ENCODE results near the gene CRYAA. TPM values are rescaled to one million over a fixed set of nuclear protein-coding genes. Genes with fewer than 3 reads are reported as not detected.

CRYAA gene
- total and polyA plus RNA-seq, 7 donors: not detected

DNA sequence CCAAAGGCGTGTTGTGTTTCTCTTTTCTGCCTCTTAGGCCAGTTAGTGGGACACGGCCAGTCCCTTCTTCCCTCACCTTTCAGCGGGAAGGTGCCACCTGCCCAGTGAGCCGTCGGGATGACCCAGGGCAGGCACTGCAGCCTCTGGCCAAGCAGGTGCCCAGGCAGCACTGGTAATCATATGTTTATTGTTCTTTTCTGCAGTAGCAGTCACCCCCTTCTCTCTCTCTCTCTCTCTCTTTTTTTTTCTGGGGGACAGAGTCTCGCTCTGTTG lies 38.2 kb downstream of the CRYAA start:
- H3K36me3 ChIP-seq (ENCODE audit: insufficient read depth in 1 of 2, low read depth in 1 of 2): no peaks in the 10 kb centered on the region
- DNase-seq: peak in 1 of 2 donors; percentile 23

DNA sequence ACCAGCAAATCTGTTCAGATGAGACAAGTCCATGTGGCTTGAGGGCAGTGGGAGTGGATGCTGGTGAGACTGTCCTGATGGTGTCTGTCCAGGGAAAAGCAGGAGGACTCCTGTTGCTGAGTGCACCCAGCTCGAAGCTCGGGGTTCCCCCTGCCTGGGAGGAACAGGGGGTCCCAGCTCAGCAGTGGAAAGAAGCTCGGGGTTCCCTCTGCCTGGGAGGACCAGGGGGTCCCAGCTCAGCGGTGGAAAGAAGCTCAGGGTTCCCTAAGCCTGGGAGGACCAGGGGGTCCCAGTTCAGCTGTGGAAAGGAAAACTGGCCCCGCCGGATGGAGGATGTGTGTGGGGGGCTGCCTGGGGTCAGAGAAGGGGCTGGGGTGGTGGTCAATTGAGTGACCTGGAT lies 39.1 kb downstream of the CRYAA start:
- TF ChIP-seq, protein P1, sequence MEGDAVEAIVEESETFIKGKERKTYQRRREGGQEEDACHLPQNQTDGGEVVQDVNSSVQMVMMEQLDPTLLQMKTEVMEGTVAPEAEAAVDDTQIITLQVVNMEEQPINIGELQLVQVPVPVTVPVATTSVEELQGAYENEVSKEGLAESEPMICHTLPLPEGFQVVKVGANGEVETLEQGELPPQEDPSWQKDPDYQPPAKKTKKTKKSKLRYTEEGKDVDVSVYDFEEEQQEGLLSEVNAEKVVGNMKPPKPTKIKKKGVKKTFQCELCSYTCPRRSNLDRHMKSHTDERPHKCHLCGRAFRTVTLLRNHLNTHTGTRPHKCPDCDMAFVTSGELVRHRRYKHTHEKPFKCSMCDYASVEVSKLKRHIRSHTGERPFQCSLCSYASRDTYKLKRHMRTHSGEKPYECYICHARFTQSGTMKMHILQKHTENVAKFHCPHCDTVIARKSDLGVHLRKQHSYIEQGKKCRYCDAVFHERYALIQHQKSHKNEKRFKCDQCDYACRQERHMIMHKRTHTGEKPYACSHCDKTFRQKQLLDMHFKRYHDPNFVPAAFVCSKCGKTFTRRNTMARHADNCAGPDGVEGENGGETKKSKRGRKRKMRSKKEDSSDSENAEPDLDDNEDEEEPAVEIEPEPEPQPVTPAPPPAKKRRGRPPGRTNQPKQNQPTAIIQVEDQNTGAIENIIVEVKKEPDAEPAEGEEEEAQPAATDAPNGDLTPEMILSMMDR (IDR thresholded peaks at IDR 0.05): no peak
- no peaks in the 10 kb centered on the region for H3K36me3 ChIP-seq (ENCODE audit: insufficient read depth in 1 of 2, low read depth in 1 of 2)
- WGBS, 3 donors: 83 to 89% (median 88%) methylated on average over 6 of the region's 6 CpGs
- peak in 1 of 2 donors; percentile 22 for DNase-seq
- no peaks in the 10 kb centered on the region for H3K4me1 ChIP-seq
- no peak overlapping the region for H3K4me3 ChIP-seq
- no peak overlapping the region for H3K27ac ChIP-seq
- no peak for ATAC-seq
- peaks cover 0 to 33% (median 4%) of the 10 kb centered on the region in 3 donors for H3K27me3 ChIP-seq (ENCODE audit: insufficient read depth in 3 of 3, low read length in 2 of 3)
- intact Hi-C loops (cut with DNase I): no loop called here
- no peaks in the 10 kb centered on the region for H3K9me3 ChIP-seq

More for the DNA sequence above, 38.2 kb downstream of the CRYAA start:
- intact Hi-C loops (cut with DNase I): no loop called here
- H3K4me1 ChIP-seq: no peaks in the 10 kb centered on the region
- ATAC-seq: no peak
- TF ChIP-seq, protein P1 (IDR thresholded peaks at IDR 0.05): no peak
- 84 to 92% (median 89%) methylated on average over 6 of the region's 6 CpGs for WGBS, 3 donors
- H3K27me3 ChIP-seq (ENCODE audit: insufficient read depth in 3 of 3, low read length in 2 of 3): peaks cover 0 to 33% (median 4%) of the 10 kb centered on the region in 3 donors
- no peak overlapping the region for H3K27ac ChIP-seq
- H3K4me3 ChIP-seq: no peak overlapping the region
- H3K9me3 ChIP-seq: peaks cover 2% of the 10 kb centered on the region

DNA sequence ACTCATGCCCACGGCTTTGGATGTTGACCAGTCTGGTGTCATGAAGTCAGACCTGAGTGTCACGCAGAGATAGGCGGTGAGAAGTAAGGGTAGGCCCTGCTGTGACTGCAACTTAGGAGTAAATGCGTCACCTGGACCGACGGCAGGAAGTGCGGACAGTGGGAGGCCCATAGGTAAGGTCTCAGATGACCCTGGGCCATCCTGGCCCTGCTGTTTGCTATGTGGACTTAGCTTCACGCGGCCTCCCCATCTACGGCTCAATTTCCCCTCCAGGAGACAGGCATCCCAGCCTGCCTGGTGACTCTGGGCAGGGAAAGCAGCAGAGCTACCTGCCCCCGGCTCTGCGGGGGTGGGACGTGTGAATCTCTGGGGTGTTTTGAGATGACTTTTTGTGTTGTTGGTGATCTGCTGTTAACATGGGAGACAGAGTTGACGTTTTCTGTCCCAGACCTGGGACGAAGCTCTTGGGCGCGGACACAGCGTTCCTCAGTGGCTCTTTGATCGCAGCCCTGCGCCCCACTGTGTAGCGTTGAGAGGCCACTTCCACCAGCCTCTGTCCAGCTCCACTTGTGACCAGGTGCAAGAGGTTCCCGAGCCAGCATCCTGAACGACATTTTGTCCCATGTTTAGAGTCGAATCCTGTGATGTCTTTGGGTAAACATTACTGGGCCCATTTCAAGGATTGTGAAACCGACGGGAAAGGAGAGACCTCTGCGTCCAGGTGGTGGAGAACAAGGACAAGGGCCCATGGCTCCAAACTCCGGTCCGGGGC lies 39.9 kb downstream of the CRYAA start:
- intact Hi-C loops (cut with DNase I): no loop called here
- TF ChIP-seq, protein P1 (IDR thresholded peaks at IDR 0.05): no peak
- Histone ChIP-seq H3K27ac (no peak overlapping the region), H3K9me3 (no peaks in the 10 kb centered on the region), H3K27me3 (ENCODE audit: insufficient read depth in 3 of 3, low read length in 2 of 3) (peaks cover 0 to 33% (median 4%) of the 10 kb centered on the region in 3 donors), H3K4me1 (no peaks in the 10 kb centered on the region), H3K36me3 (ENCODE audit: insufficient read depth in 1 of 2, low read depth in 1 of 2) (no peaks in the 10 kb centered on the region), H3K4me3 (no peak overlapping the region)
- DNase-seq: peak in 1 of 2 donors; percentile 35
- 91 to 93% (median 92%) methylated on average over 29 of the region's 29 CpGs for WGBS, 3 donors
- no peak for ATAC-seq

DNA sequence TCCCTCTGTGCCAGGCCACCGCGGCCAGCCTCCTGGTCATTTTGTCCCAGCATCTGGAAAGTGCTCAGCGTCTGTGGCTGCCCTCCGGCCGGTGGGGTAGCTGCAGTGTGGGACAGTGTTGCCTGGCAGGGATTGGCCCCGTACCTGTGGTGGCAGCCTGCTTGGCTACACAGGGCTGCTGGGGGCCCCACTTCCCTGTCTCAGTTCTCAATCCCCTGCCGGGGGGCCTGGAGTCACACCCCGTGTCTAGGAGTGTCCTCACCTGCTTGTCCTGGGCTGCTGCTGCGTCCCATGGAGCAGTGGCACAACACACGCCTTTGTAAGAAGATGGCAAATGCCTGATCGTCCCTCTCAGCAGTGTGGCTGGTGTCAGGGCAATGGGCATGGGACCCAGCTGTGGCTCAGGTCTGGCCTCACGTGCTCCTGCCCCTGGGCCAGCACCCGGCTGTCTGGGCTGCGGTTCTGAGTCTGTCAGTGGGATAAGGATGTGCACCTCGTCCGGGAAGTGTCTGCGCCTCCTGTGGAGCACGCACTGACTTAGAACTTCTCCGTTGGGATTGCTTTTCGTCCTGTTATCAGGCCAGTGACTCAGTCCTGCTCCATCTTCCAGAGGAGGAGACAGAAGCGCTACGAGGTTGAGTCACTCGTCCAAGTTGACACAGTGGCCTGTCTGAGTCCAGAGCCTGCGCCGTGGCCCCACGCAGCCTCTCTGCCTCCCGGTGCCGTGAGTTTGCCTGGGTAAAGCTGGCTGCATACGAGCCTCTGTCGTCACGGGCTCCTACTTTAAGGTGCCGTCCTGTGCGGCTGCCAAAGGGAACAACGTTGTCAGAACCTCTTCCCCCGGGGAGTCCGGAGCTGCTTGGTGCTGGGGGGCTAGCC lies 41.0 kb downstream of the CRYAA start:
- TF ChIP-seq, protein P1 (IDR thresholded peaks at IDR 0.05): no peak
- Histone ChIP-seq H3K4me3 (no peak overlapping the region), H3K36me3 (ENCODE audit: insufficient read depth in 1 of 2, low read depth in 1 of 2) (no peaks in the 10 kb centered on the region), H3K9me3 (no peaks in the 10 kb centered on the region), H3K4me1 (no peaks in the 10 kb centered on the region), H3K27me3 (ENCODE audit: insufficient read depth in 3 of 3, low read length in 2 of 3) (peaks cover 0 to 33% (median 4%) of the 10 kb centered on the region in 3 donors), H3K27ac (no peak overlapping the region)
- DNase-seq (peak; percentile 40 to 42), ATAC-seq (peak in 1 of 4 donors; percentile 28)
- 83 to 88% (median 86%) methylated on average over 35 to 36 of the region's 36 CpGs for WGBS, 3 donors
- intact Hi-C loops (cut with DNase I): no loop called here
